Mesenteric fat pad (tissue), 1 donor: Measurements from ENCODE around the gene BPIFB4. TPM values are rescaled to one million over a fixed set of nuclear protein-coding genes. Genes with fewer than 3 reads are reported as not detected.

Experiments
- DNase-seq: peaks from one replicate; pipeline ENCODE4 v3.0.0-alpha.2; 2020; ENCODE audit warnings: low spot score
- total RNA-seq: library from RNA; stranded (reverse); fragmentation: NEBNext Ultra II Directional; extraction: Animal tissue kit (Norgen Biotek cat#: 25700); gene quantifications from one replicate; pipeline ENCODE4 v1.2.1, GENCODE V29; 2021
- donor health status: DM: yes; HTN: yes; CAD: no.

BPIFB4 gene
- total RNA-seq, 1 donor from 2014 or later, result not detected

- DNase-seq, result no peak
Measured at GRCh38 chr20:33061658-33062028, 17.8 kb upstream of the BPIFB4 start.

DNA sequence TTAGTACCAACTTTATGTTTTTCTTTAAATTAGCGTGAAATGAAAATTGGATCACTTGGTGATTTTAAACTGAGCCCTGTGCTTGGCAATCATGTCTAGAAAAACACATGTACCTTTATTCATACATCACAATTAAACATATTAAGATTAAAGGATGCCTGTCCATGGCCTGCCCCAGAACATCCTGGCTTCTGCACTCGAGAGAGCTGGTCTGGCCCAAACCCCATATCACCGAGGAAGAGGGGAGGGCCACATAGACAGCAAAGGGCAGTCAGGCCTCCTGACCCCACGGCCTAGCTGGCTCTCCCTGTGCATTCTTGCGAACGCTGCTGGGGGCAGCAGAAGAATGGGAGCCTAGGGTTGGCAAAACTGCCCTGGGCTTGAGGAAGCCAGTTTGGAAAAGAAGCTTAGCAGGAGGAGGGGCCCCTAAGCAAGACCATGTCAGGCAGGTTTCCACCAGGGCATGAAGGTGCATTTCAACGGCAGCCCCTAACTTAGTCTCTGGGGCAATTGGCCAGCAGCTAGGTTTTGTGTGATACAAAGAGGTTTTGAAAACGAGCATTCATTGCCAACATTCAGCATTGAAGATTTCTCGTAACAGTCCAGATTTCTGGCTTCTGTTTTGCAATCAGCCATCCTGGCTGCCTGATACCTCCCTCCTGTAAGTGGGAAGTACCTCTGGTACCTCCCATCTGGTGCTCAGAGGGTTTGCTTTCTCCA is 17.2 kb upstream of the BPIFB4 start:
- DNase-seq, result no peak

- no peak for DNase-seq
Measured at GRCh38 chr20:33062825-33063149, 16.7 kb upstream of the BPIFB4 start.

DNA sequence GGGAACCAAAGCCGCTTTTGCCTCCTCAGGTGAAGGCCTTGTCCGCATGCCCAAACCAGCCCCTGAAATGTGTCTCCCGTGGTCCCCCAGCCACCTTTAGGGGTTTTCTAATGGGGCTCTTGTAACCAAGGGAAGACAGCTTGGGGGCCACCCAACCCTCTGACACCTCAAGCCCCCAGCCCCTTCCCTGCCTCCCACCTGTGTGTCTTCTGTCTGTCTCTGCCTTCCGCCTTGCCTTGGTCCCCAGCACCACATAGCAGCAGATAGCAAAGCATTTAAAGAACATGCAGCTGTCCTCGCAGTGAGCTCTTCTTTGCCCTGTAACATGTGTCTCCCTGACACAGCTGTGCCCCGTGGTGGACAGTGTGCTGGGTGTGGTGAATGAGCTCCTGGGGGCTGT is 16.2 kb upstream of the BPIFB4 start:
- no peak for DNase-seq

- DNase-seq, result no peak
Measured at GRCh38 chr20:33064572-33065287, 14.7 kb upstream of the BPIFB4 start.

- DNase-seq, result no peak
Measured at GRCh38 chr20:33065785-33066184, 13.7 kb upstream of the BPIFB4 start.

DNA sequence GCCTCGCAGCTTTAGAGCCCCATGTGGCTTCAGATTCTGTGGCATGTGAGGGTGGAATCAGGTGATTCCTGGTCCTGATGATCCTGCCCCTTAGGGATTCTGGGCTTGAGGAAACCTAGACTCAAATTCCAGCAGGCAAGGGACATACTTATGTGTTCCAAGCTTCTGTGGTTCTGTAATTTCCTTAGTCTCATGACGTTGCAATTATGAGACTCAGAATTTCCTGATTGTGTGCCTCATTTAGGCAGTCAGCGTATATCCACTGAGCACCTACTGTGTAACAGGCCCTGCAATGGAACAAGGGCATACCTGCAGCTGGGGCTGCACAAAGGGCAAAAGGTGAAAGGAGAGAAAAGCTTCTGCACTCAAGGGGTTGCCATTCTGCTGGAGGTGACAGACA is 11.6 kb upstream of the BPIFB4 start:
- DNase-seq, result no peak

DNA sequence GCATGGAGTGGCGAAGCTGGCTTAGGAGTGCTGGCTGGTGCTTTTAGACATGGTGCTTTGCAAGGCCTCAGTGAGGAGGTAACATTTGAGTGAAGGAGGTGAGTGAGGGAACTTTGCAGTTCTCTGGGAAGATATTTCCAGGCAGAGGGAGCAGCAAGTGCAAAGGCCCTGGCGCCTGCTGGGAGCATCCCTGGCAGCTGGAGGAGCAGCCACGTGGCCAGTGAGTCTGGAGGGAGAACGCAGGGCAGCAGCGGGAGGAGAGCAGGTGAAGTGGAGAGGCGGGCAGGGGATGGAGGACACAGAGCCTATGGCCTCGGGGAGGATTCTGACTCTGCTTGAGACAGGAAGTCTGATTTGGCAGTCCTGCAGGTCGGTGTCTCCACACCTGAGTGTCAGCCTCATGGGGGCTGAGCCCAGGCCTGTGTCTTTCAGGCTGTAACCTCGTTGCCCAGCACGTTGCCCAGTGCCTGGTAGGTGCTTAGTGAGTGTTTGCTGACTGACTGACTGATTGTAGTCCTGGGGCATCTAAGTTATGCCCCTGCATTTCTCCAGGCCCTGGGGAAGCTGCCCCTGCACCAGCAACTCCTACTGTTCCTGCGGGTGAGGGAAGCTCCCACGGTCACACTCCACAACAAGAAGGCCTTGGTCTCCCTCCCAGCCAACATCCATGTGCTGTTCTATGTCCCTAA is 11.0 kb upstream of the BPIFB4 start:
- no peak for DNase-seq

DNA sequence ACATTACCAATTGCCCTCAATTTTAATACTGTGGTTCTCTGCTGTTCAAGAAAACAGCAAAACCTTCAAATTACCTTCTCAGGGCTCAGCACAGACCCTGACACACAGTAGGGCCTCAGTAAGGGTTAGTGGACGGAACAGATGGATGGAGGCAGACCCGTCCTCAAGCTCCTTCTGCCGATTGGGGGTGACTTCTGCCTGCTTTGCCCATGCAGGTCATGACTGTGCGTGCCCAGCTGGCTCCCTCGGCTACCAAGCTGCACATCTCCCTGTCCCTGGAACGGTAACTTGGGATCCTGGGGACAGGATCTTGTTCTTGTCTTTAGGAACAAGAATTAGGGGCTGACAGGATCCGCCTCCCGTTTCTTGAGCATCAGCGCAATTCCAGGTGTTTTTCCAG is 9.8 kb upstream of the BPIFB4 start:
- DNase-seq, result no peak

DNA sequence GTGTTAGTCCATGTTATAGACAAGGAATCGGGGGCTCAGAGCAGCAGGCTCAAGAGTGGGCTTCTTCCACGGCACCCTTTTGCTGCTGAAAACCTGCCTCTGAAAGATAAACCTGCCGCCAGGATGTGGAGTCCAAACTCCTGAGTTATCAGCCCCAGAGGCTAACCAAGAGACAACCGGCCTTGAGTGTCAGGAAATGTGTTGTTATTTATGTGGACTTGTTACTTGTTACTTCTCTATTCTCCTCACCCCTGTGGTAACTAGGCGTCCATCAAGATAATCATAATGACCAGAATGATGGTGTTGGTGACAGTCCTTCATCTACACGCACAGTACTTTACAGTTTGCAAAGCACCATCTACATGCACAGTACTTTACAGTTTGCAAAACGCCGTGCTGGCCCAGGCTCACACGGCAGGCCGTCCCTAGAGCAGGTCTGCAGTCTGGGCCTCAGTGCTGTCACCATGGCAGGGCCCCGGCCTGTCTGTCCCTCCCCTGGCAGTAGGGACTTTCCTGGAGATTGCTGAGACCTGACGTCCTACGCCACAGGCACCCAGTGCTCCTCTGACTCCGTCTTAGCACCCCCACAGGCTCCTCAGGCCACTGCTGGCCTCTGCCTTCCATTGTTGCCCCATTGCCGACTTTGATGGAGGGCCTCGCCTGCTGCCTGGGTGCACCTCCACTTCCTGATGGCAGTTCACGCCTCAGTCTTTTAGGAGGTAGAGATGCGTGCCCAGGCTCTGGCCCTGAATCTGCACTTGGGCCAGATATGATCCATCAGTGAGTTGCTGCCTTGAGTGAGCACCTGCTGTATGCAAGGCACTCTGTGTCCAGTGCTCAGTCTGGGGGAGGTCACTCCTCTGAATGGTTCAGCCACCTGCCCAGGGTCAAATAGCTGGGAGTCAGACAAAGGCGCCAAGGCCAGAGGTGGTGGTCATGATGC is 9.1 kb upstream of the BPIFB4 start:
- DNase-seq, result no peak

- no peak for DNase-seq
Measured at GRCh38 chr20:33071198-33071597, 8.2 kb upstream of the BPIFB4 start.

DNA sequence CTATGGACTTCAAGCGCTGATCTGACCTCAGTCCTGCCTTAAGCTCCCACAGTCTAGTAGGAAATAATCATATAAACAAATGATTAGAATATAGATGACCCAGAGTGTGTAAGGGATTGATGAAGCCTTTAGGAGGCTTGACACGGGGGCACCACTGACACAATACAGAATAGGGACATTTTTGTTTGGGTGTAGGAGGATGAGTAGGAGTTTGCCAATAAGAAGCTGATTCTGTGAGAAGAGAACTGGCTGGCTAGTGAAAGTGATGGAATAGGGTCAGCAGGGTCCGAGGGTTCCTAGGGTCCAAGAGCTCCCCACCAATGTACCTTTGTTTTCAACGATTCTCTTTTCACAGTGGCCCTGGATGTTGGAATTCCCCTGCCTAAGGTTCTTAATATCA is 7.1 kb upstream of the BPIFB4 start:
- no peak for DNase-seq

- no peak for DNase-seq
Measured at GRCh38 chr20:33072813-33073212, 6.6 kb upstream of the BPIFB4 start.

GRCh38 chr20:33074675-33075074 is 4.8 kb upstream of the BPIFB4 start:
- no peak for DNase-seq

DNA sequence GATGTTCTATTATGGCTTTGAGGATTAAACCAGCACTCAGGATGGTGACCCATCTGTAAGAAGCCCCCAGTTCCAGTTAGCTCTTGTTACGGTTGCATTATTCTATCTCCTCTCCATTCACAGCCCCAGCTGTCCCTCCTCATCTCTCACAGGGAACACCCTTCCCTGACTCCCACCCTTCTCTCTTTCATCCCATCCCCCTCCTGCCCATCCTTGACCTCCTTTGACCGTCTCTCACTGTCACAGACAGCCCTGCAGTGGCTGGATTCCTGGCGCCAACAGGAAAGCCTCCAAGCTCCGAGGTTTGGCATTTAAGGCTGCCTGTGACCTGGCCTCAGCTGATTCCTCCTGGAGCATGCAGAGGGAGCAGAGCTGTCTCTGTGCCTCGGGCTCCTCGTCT is 4.2 kb upstream of the BPIFB4 start:
- DNase-seq, result no peak

DNA sequence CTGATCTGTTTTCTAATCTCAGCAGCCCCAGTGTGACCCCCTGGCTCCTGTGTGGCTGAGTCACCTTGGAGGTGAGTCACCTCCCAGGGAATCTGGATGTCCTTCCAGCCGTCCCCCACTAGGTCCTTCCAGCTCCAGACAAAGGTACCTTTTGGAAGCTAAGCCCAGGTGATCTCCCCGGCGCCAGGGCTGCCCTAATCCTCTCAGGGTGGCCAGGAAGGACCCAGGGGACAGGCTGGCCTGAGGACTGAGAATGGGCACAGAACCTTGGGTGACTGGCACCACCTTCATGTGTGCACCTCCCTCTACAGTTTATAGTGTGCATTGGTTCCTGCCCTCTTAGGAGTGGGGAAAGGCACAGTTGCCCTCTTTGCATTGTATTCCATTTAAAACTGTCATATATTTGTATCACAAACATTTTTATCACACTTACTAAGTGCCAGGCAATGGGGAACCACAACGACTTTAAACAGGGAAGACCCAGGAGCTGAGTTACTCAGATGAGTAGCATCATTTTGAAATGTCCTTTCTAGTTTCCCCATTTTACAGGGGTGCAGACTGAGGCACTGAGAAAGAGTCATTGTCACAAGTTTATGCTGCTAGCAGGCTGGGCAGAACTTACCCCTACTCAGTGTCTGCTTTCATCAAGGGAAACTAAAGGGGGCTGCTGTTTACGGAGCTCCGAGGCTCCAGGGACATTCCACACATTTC is 2.6 kb upstream of the BPIFB4 start:
- DNase-seq, result no peak

GRCh38 chr20:33081411-33082154 is 2.1 kb downstream of the BPIFB4 start:
- DNase-seq, result no peak

- DNase-seq, result no peak
Measured at GRCh38 chr20:33082546-33082945, 3.1 kb downstream of the BPIFB4 start.

GRCh38 chr20:33083544-33084340 is 4.3 kb downstream of the BPIFB4 start:
- DNase-seq, result no peak
